ENCODE data around the gene CAPS.
A peak's percentile ranks its signal among the peaks of the same experiment; 100 is the strongest.

The CAPS gene

GRCh38 chr19:5895409-5895808 lies 18.6 kb upstream of the CAPS start:
- Histone ChIP-seq H3K4me2 (ENCODE audit: low read length) (no peak overlapping the region), H3K79me2 (ENCODE audit: low read length) (peaks cover 25% of the 10 kb centered on the region), H4K20me1 (ENCODE audit: insufficient read depth, low read length) (peaks cover 15% of the 10 kb centered on the region), H2AFZ (ENCODE audit: low read depth, low read length) (no peak overlapping the region), H3K36me3 (replicated peaks; ENCODE audit: low read depth, low read length) (peaks cover 20% of the 10 kb centered on the region), H3K27ac (ENCODE audit: low read length) (no peak overlapping the region), H3K9me3 (ENCODE audit: insufficient read depth, low read length) (no peaks in the 10 kb centered on the region), H3K9ac (ENCODE audit: low read length) (no peak overlapping the region), H3K4me3 (ENCODE audit: low read length) (no peak overlapping the region), H3K27me3 (ENCODE audit: low read depth, low read length) (no peaks in the 10 kb centered on the region), H3K4me1 (ENCODE audit: low read length) (no peaks in the 10 kb centered on the region)
- no peak for TF ChIP-seq EZH2phosphoT487 (IDR thresholded peaks at IDR 0.05; ENCODE audit: low read depth)
- TF ChIP-seq, protein P1, sequence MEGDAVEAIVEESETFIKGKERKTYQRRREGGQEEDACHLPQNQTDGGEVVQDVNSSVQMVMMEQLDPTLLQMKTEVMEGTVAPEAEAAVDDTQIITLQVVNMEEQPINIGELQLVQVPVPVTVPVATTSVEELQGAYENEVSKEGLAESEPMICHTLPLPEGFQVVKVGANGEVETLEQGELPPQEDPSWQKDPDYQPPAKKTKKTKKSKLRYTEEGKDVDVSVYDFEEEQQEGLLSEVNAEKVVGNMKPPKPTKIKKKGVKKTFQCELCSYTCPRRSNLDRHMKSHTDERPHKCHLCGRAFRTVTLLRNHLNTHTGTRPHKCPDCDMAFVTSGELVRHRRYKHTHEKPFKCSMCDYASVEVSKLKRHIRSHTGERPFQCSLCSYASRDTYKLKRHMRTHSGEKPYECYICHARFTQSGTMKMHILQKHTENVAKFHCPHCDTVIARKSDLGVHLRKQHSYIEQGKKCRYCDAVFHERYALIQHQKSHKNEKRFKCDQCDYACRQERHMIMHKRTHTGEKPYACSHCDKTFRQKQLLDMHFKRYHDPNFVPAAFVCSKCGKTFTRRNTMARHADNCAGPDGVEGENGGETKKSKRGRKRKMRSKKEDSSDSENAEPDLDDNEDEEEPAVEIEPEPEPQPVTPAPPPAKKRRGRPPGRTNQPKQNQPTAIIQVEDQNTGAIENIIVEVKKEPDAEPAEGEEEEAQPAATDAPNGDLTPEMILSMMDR (IDR thresholded peaks at IDR 0.05; ENCODE audit: low read depth, low read length), result no peak

GRCh38 chr19:5895890-5896289 lies 18.2 kb upstream of the CAPS start:
- H3K36me3 ChIP-seq (replicated peaks; ENCODE audit: low read depth, low read length), result peaks cover 20% of the 10 kb centered on the region

GRCh38 chr19:5896365-5897076 lies 17.5 kb upstream of the CAPS start:
- Histone ChIP-seq H3K27ac (ENCODE audit: low read length) (no peak overlapping the region), H3K79me2 (ENCODE audit: low read length) (peaks cover 36% of the 10 kb centered on the region), H3K9me3 (ENCODE audit: insufficient read depth, low read length) (no peaks in the 10 kb centered on the region), H3K4me1 (ENCODE audit: low read length) (no peaks in the 10 kb centered on the region), H3K4me2 (ENCODE audit: low read length) (no peak overlapping the region), H2AFZ (ENCODE audit: low read depth, low read length) (no peak overlapping the region), H3K4me3 (ENCODE audit: low read length) (no peak overlapping the region), H4K20me1 (ENCODE audit: insufficient read depth, low read length) (peaks cover 15% of the 10 kb centered on the region), H3K9ac (ENCODE audit: low read length) (no peak overlapping the region), H3K27me3 (ENCODE audit: low read depth, low read length) (no peaks in the 10 kb centered on the region), H3K36me3 (replicated peaks; ENCODE audit: low read depth, low read length) (peaks cover 20% of the 10 kb centered on the region)
- no peak for TF ChIP-seq EZH2phosphoT487 (IDR thresholded peaks at IDR 0.05; ENCODE audit: low read depth)
- TF ChIP-seq, protein P1 (IDR thresholded peaks at IDR 0.05; ENCODE audit: low read depth, low read length), result no peak

More at GRCh38 chr19:5895890-5896289, 18.2 kb upstream of the CAPS start:
- Histone ChIP-seq H3K27me3 (ENCODE audit: low read depth, low read length) (no peaks in the 10 kb centered on the region), H3K4me1 (ENCODE audit: low read length) (no peaks in the 10 kb centered on the region), H3K9ac (ENCODE audit: low read length) (no peak overlapping the region), H3K27ac (ENCODE audit: low read length) (no peak overlapping the region), H3K4me2 (ENCODE audit: low read length) (no peak overlapping the region), H3K9me3 (ENCODE audit: insufficient read depth, low read length) (no peaks in the 10 kb centered on the region), H3K4me3 (ENCODE audit: low read length) (no peak overlapping the region), H4K20me1 (ENCODE audit: insufficient read depth, low read length) (peaks cover 15% of the 10 kb centered on the region), H3K79me2 (ENCODE audit: low read length) (peaks cover 30% of the 10 kb centered on the region), H2AFZ (ENCODE audit: low read depth, low read length) (no peak overlapping the region)
- no peak for TF ChIP-seq EZH2phosphoT487 (IDR thresholded peaks at IDR 0.05; ENCODE audit: low read depth)
- TF ChIP-seq, protein P1 (IDR thresholded peaks at IDR 0.05; ENCODE audit: low read depth, low read length), result no peak

GRCh38 chr19:5897189-5897969 lies 16.7 kb upstream of the CAPS start:
- TF ChIP-seq EZH2phosphoT487 (IDR thresholded peaks at IDR 0.05; ENCODE audit: low read depth), result no peak
- TF ChIP-seq, protein P1 (IDR thresholded peaks at IDR 0.05; ENCODE audit: low read depth, low read length), result peak; percentile 26; the same call in 1 of the 2 replicates
- Histone ChIP-seq H2AFZ (ENCODE audit: low read depth, low read length) (no peak overlapping the region), H4K20me1 (ENCODE audit: insufficient read depth, low read length) (peaks cover 15% of the 10 kb centered on the region), H3K36me3 (replicated peaks; ENCODE audit: low read depth, low read length) (peaks cover 20% of the 10 kb centered on the region), H3K9ac (ENCODE audit: low read length) (no peak overlapping the region), H3K79me2 (ENCODE audit: low read length) (peaks cover 42% of the 10 kb centered on the region), H3K27ac (ENCODE audit: low read length) (no peak overlapping the region), H3K4me3 (ENCODE audit: low read length) (no peak overlapping the region), H3K4me1 (ENCODE audit: low read length) (peaks cover 2% of the 10 kb centered on the region), H3K9me3 (ENCODE audit: insufficient read depth, low read length) (no peaks in the 10 kb centered on the region), H3K4me2 (ENCODE audit: low read length) (no peak overlapping the region), H3K27me3 (ENCODE audit: low read depth, low read length) (no peaks in the 10 kb centered on the region)
